Measurements from ENCODE around the gene IFNW1. TPM values are rescaled to one million over a fixed set of nuclear protein-coding genes. Genes with fewer than 3 reads are reported as not detected.
"Not testable (repeated sequence)": the region's sequence is repeated elsewhere in the genome, so short reads cannot be mapped to it uniquely, and the experiment has no call there.

Gene IFNW1
- not detected for polyA plus RNA-seq (ENCODE audit: insufficient read length in 3 of 3)
- long read RNA-seq, donor 1 = 0 reads
- long read RNA-seq, donor 2 = 0 reads
- long read RNA-seq, donor 3 = 0 reads
- long read RNA-seq, donor 4 = 0 reads
- long read RNA-seq, donor 5 = 0 reads
- long read RNA-seq, donor 6 = 0 reads
- long read RNA-seq, donor 7 = 0 reads
- long read RNA-seq, donor 8 = 0 reads
- long read RNA-seq, donor 9 = 0 reads
- long read RNA-seq, donor 10 = 0 reads
- long read RNA-seq, donor 11 = 0 reads
- long read RNA-seq, donor 12 = 0 reads
- long read RNA-seq, donor 13 = 0 reads
- long read RNA-seq, donor 14 = 0 reads
- long read RNA-seq, donor 15 = 0 reads
- long read RNA-seq, donor 16 = 0 reads

GRCh38 chr9:21141427-21141882, at the start of gene IFNW1:
Gene IFNW1 (minus strand): TSS chr9:21141832. CDS start chr9:21141570, 262 bp downstream.
- DNase-seq = no peak

GRCh38 chr9:21187487-21187886, 45.9 kb upstream of the IFNW1 start, which contains the start of gene IFNA4:
Gene IFNA4 (minus strand): TSS chr9:21187587. CDS start chr9:21187531, 56 bp downstream.
- DNase-seq = not testable (repeated sequence)

DNA sequence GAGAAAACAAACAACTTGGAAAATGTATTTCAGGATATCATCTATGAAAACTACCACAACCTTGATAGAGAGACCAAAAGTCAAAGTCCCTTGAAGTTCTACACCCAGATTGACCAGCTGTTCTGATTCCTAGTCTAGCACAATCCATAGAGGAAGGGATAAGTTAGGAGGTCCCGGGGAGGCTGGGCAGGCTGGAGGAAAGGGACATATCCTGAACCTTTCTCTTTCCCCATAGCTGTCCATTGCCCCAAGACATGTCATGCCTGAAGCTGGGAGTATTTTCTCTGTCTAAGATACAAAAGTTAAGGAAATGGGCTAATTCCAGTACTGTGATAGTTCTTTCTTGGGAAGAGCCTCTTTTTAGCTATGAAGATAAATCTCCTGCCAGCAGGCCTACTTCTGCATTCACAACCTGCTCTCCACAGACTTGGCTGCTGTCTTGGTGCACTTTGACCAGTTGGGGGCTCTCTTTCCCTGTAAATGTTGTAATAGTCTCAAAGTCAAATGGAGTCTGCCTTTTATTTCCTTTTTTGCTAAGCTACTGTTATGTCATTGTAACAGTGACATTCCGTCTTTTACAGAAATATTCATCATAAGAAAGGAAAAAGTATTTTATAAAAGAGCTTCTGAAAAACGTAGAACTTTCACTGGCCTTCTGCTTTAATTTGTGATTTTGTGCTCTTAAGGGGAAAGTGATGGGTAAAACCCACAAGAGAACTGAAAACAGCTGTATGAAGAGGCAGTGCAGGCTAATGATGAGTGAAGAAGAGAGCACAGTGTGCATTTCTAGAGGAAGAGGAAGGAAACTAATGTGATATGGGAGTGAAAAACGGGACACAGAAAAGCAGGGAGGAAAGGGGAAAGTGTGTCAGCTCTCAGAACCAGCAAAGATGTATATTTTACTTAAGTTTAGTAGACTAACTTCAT, 41.4 kb upstream of the IFNW1 start:
- DNase-seq = not testable (repeated sequence)

- DNase-seq = no peak
These were observed 33.0 kb upstream of the IFNW1 start for GRCh38 chr9:21174671-21175070.

- DNase-seq = no peak
These were observed 30.5 kb upstream of the IFNW1 start for GRCh38 chr9:21172156-21172555.

- no peak for DNase-seq
These were observed 29.7 kb upstream of the IFNW1 start for GRCh38 chr9:21171351-21171750.

DNA sequence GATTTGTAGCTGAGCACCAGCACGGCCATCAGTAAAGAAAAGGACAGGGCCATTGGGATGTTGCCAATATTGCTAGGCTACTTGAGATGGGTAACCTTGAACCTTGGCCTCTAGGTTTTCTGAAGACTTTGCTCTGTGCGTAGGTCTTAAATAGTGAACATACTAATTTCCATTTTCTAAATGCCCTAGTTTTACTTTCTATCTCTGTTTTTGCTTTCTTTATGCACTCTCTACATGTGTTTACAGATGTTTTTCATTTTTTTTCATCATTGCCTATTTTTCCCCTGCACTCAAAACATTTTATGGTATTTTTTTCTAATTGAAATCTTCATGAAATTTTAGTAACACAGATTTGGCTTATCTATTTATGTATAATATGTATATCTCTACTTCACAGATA, 24.9 kb upstream of the IFNW1 start, which contains the start of gene IFNA21:
IFNA21 (minus strand) TSS at position 101 of the 400 bp plus-strand sequence; CDS start at position 53, 48 bp downstream.
- not testable (repeated sequence) for DNase-seq

GRCh38 chr9:21165516-21165915, 23.9 kb upstream of the IFNW1 start:
- no peak for DNase-seq

DNA sequence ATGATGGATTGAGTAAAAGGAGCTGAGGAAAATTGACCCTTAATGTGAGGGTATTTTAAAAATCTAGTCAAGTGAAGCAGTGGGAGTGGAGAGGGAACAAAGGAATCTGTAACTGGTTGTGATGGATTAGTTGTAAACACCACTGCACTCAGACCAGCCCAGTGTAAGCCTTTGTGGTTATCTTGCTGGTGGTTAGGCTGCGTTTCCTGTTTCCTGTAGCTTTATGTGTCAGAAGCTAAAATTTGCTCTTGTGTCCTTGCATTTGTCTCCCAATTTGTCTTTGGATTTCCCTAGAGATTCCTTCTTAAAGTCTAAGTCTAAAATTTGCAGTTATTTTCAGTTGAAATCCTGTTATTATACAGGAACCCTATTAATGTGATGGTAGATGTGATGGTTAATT, 18.5 kb upstream of the IFNW1 start:
- DNase-seq = no peak

- no peak for DNase-seq
These were observed 13.9 kb upstream of the IFNW1 start for GRCh38 chr9:21155501-21155900.

DNA sequence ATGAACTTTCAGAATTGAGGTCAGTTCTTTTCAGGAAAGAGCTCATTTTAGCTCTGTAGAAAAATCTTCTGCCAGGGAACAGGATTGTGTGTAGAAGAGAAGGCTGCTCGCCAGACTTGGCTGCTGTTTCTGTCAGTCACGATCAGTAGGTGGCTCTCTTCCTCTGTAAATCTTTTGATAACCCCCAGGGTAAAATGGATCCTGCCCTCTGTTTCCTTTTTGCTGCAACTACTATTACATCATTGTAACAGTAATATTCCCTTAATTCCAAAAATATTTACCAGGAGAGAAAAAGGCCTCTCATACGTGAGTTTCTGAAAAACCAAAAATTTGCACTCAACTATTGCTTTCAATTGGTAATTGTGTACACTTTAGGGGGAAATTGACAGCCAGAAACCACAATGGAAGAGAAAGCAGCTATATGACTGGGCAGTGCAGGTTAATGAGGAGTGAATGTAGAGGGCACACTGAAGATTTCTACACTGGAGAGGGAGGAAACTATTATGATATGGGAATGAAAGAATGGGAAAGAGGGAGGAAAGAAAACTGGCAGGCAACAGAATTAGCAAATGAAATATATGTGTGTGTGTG, 12.5 kb upstream of the IFNW1 start:
- peak; percentile 1 for DNase-seq

DNA sequence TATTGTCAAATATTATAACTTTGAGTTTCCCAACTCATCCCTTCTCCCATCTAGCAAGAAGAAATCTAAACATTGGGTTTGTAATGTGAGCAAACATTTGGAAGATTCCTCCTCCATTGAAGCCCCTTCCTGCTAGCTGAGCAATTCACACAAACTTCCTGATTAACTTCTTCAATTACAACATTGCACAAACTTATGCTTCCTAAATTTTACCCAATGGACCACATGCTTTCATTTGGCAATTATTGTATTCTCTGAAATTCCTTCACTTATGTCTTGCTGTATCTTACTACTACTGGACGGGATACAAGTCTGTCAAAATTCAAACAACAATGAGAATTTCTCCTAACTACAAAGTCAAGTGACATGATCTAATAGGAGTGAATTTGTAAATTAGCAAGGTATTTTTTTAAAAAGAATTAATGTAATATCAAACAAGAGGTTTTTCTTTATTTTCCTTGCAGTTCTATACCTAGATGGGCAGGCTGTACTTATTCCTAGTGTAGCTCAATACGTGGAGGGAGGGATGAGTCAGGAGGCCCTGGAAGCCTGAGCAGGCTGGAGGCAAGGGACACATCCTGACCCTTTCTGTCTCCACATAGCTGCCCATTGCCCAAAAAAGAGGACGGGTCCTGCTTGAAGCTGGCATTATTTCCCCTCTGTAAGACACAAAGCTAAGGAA, 11.8 kb upstream of the IFNW1 start:
- no peak for DNase-seq

DNA sequence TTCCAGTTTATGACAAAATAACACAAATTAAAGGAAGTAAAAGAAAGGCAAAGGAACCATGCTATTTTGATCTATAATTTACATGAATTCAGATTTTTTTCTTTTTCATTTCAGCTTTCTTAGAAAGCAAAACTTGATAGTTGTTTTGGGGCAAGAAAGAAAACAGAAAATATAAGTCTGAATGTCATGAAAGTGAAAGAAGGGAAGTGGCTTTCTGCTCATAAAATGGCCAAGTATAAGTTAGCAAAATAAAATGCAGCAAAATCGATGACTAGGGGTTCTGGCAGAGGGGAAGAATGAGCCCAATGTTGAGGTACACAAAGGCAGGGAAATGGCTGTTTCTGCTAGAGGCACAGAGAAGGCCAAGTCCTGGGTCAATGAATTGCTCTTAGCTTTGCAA, 3.0 kb upstream of the IFNW1 start:
- no peak for DNase-seq

- no peak for DNase-seq
These were observed 4.6 kb downstream of the IFNW1 start for GRCh38 chr9:21137020-21137419.

- DNase-seq = no peak
These were observed 5.9 kb downstream of the IFNW1 start for GRCh38 chr9:21135736-21136135.

- DNase-seq = not testable (repeated sequence)
These were observed 13.4 kb downstream of the IFNW1 start for GRCh38 chr9:21128186-21128585.

GRCh38 chr9:21121595-21122251, 19.9 kb downstream of the IFNW1 start:
- no peak for DNase-seq

DNA sequence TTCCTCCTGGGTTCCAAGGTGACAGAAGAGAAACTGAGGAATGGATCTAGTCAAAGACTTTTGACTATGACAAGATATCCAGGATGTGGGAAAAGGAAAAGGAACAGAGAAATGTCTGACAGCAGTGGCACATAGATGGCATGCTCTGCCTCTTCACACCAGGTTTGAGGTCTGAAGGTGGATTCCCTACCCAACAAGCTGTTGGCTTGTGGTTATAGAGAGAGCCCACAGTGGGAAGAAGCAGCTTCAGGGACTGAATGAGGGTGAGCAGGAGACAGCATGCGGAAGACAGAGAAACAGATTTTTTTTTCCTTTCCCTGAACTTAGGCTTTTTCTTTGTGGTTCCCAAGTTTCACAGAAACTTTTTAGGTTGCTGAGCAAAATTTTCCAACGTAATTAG, 20.6 kb downstream of the IFNW1 start:
- no peak for DNase-seq

DNA sequence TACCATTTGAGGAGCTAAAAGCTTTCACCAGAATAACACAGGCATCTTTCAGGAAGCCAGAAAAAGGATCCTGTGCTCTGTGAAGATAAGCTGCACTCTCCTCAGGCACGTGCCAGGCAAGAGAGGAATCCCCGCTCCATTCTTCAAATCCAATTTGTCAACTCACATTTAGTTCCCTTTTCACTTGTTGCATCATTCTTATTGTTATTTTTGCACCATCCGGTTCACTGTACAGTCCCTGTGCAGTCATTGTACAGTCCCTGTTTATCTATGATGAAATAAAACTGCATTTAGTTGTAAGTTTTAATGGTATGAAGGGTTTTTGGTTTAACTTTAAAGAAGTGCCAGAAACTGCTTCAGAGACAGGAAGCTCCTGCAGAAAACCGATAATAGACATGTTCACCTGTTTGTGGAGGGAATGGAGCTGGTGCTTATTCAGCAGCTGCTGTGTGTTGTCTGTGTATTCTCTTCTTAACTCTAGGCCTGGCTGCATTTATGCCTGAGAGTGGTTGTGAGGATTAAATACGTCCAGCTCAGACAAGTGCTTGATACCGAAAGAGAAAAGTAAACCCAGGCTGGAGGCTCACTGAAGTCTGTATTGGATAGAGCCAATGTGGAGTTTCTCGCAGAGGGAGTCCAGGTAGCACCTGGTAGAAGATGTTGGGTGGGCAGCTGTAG, 22.4 kb downstream of the IFNW1 start:
- DNase-seq = no peak

GRCh38 chr9:21114311-21114710, 27.3 kb downstream of the IFNW1 start:
- no peak for DNase-seq
